Left hindlimb (tissue), 1 donor: ENCODE results near the gene GPBP1.
"Not testable (repeated sequence)": the region's sequence is repeated elsewhere in the genome, so short reads cannot be mapped to it uniquely, and the experiment has no call there.

Experiments used
- DNase-seq: peaks from one replicate; pipeline ENCODE4 v3.0.0-alpha.2; 2018

The GPBP1 gene

GRCh38 chr5:57215629-57216195 lies 41.9 kb downstream of the GPBP1 start:
- no peak for DNase-seq

GRCh38 chr5:57216714-57217113 lies 42.9 kb downstream of the GPBP1 start:
- DNase-seq = no peak

- no peak for DNase-seq
Measured at GRCh38 chr5:57219386-57219785, 45.5 kb downstream of the GPBP1 start.

GRCh38 chr5:57221049-57221568 lies 47.2 kb downstream of the GPBP1 start:
- DNase-seq = no peak

- no peak for DNase-seq
Measured at GRCh38 chr5:57225553-57225952, 51.7 kb downstream of the GPBP1 start.

GRCh38 chr5:57229313-57229712 lies 55.5 kb downstream of the GPBP1 start:
- no peak for DNase-seq

GRCh38 chr5:57231607-57232006 lies 57.7 kb downstream of the GPBP1 start:
- DNase-seq = no peak

GRCh38 chr5:57232293-57233033 lies 58.6 kb downstream of the GPBP1 start:
- no peak for DNase-seq

- no peak for DNase-seq
Measured at GRCh38 chr5:57243286-57244137, 69.7 kb downstream of the GPBP1 start.

- no peak for DNase-seq
Measured at GRCh38 chr5:57244331-57244730, 70.5 kb downstream of the GPBP1 start.

GRCh38 chr5:57246426-57246825 lies 72.6 kb downstream of the GPBP1 start:
- no peak for DNase-seq

GRCh38 chr5:57247765-57248164 lies 73.9 kb downstream of the GPBP1 start:
- no peak for DNase-seq

GRCh38 chr5:57249265-57249874 lies 75.5 kb downstream of the GPBP1 start:
- DNase-seq = no peak

- DNase-seq = no peak
Measured at GRCh38 chr5:57258052-57258451, 84.2 kb downstream of the GPBP1 start.

GRCh38 chr5:57258943-57259342 lies 85.1 kb downstream of the GPBP1 start:
- no peak for DNase-seq

- DNase-seq = no peak
Measured at GRCh38 chr5:57259704-57260103, 85.8 kb downstream of the GPBP1 start.

GRCh38 chr5:57262541-57262940 lies 88.7 kb downstream of the GPBP1 start:
- DNase-seq = no peak

GRCh38 chr5:57267805-57268204 lies 93.9 kb downstream of the GPBP1 start:
- DNase-seq = no peak

- no peak for DNase-seq
Measured at GRCh38 chr5:57276353-57276752, 102.5 kb downstream of the GPBP1 start.

GRCh38 chr5:57277085-57277484 lies 103.2 kb downstream of the GPBP1 start:
- DNase-seq = no peak

- DNase-seq = no peak
Measured at GRCh38 chr5:57280853-57281252, 107.0 kb downstream of the GPBP1 start.

- DNase-seq = not testable (repeated sequence)
Measured at GRCh38 chr5:57285084-57285483, 111.2 kb downstream of the GPBP1 start.

- DNase-seq = no peak
Measured at GRCh38 chr5:57291894-57292293, 118.0 kb downstream of the GPBP1 start.
